ENCODE data around the gene MCF2L.

GRCh38 chr13:112984501-112984900 is 15.5 kb downstream of the MCF2L start:
- TF ChIP-seq POLR2A (IDR thresholded peaks at IDR 0.05; ENCODE audit: low read depth, low read length): no peak
- TF ChIP-seq TAF1 (IDR thresholded peaks at IDR 0.05; ENCODE audit: borderline replicate concordance, low read depth, low read length): no peak
- no peak for TF ChIP-seq POLR2AphosphoS5 (IDR thresholded peaks at IDR 0.05; ENCODE audit: low read depth, low read length)
